GM23338 (cell line): ENCODE results near the gene UBE2K. TPM values are rescaled to one million over a fixed set of nuclear protein-coding genes. Genes with fewer than 3 reads are reported as not detected.
"Not testable (repeated sequence)": the region's sequence is repeated elsewhere in the genome, so short reads cannot be mapped to it uniquely, and the experiment has no call there.

Source experiments
- ATAC-seq: fragments of 200-7000 bp; cut with Tn5 transposase; 3 replicates; pipeline ENCODE4 v1.9.1; 2020
- DNase-seq: peaks from one replicate; pipeline ENCODE4 v3.0.0-alpha.2; 2015; ENCODE audit warnings: low spot score
- H2AFZ ChIP-seq: fragments of 200-600 bp; sonication (generic); 2 replicates; pipeline ENCODE4 v1.8.0; 2016; ENCODE audit warnings: antibody characterized with exemption, mild to moderate bottlenecking, moderate library complexity
- H3F3A ChIP-seq: fragments of 200-600 bp; sonication (generic); replicated peaks from 2 replicates; pipeline ENCODE4 v1.8.0; 2017; ENCODE audit warnings: antibody characterized with exemption, mixed run types, low read depth
- H3K27ac ChIP-seq: fragments of 200-600 bp; sonication (generic); 2 replicates; pipeline ENCODE4 v1.6.1; 2016; ENCODE audit warnings: low read depth
- H3K27me3 ChIP-seq: fragments of 200-600 bp; sonication (generic); 2 replicates; pipeline ENCODE4 v1.8.0; 2016; ENCODE audit warnings: mild to moderate bottlenecking, mixed run types, moderate library complexity; ENCODE audit not compliant: insufficient read depth
- H3K36me3 ChIP-seq: fragments of 200-600 bp; sonication (generic); 2 replicates; pipeline ENCODE4 v1.8.0; 2016; ENCODE audit warnings: mild to moderate bottlenecking; ENCODE audit not compliant: insufficient read depth
- H3K4me1 ChIP-seq: fragments of 200-600 bp; sonication (generic); 2 replicates; pipeline ENCODE4 v1.8.0; 2016; ENCODE audit warnings: mild to moderate bottlenecking, moderate library complexity; ENCODE audit not compliant: insufficient read depth
- H3K4me2 ChIP-seq: fragments of 200-600 bp; sonication (generic); 2 replicates; pipeline ENCODE4 v1.7.1; 2017; ENCODE audit warnings: mixed run types
- H3K4me3 ChIP-seq: fragments of 200-600 bp; sonication (generic); 2 replicates; pipeline ENCODE4 v1.6.1; 2016; ENCODE audit warnings: mixed run types
- H3K79me2 ChIP-seq: fragments of 200-600 bp; sonication (generic); replicated peaks from 2 replicates; pipeline ENCODE4 v1.8.0; 2017; ENCODE audit warnings: mild to moderate bottlenecking; ENCODE audit not compliant: insufficient read depth
- H3K9me2 ChIP-seq: fragments of 200-600 bp; sonication (generic); 2 replicates; pipeline ENCODE4 v1.8.0; 2017; ENCODE audit not compliant: insufficient read depth
- H4K20me1 ChIP-seq: fragments of 200-600 bp; sonication (generic); replicated peaks from 2 replicates; pipeline ENCODE4 v1.8.0; 2017; ENCODE audit warnings: mild to moderate bottlenecking; ENCODE audit not compliant: insufficient read depth
- H3K27ac Mint-ChIP-seq: 2 replicates; pipeline ENCODE4 v1.8.0; 2020; ENCODE audit warnings: inconsistent platforms, mild to moderate bottlenecking, moderate library complexity, mixed read lengths
- H3K27me3 Mint-ChIP-seq: 3 replicates; pipeline ENCODE4 v1.8.0; 2022; ENCODE audit warnings: low read depth, mild to moderate bottlenecking, moderate library complexity, mixed read lengths, inconsistent platforms; ENCODE audit not compliant: insufficient read depth, poor library complexity
- H3K36me3 Mint-ChIP-seq: 3 replicates; pipeline ENCODE4 v1.8.0; 2021; ENCODE audit warnings: low read depth, mild to moderate bottlenecking, inconsistent platforms, moderate library complexity, mixed read lengths
- H3K4me1 Mint-ChIP-seq: 3 replicates; pipeline ENCODE4 v1.8.0; 2020; ENCODE audit warnings: mild to moderate bottlenecking, inconsistent platforms, mixed read lengths
- H3K4me3 Mint-ChIP-seq: 3 replicates; pipeline ENCODE4 v1.8.0; 2021; ENCODE audit warnings: moderate library complexity, mild to moderate bottlenecking, inconsistent platforms, mixed read lengths
- H3K9me3 Mint-ChIP-seq: 3 replicates; pipeline ENCODE4 v1.8.0; 2020; ENCODE audit warnings: moderate library complexity, mild to moderate bottlenecking, inconsistent platforms, mixed read lengths
- CREB1 ChIP-seq: fragments of 250-450 bp; sonication (Bioruptor Pico); IDR thresholded peaks from 2 replicates; pipeline ENCODE4 v1.5.0; 2020; ENCODE audit warnings: low read depth, mild to moderate bottlenecking, moderate library complexity
- EZH2 ChIP-seq: fragments of 200-600 bp; sonication (generic); IDR thresholded peaks from one replicate; pipeline ENCODE4 v1.8.0; 2017; ENCODE audit warnings: antibody characterized with exemption, mild to moderate bottlenecking, low read depth; ENCODE audit not compliant: unreplicated experiment
- NANOG ChIP-seq: IDR thresholded peaks from 2 replicates; pipeline ENCODE4 v1.6.1; 2016; ENCODE audit warnings: antibody characterized with exemption, borderline replicate concordance
- POLR2AphosphoS5 ChIP-seq: IDR thresholded peaks from 2 replicates; pipeline ENCODE4 v1.6.1; 2016; ENCODE audit warnings: antibody characterized with exemption, low read depth
- STAT1 ChIP-seq: IDR thresholded peaks from one replicate; pipeline ENCODE4 v1.6.1; 2016; ENCODE audit warnings: antibody characterized with exemption; ENCODE audit not compliant: unreplicated experiment
- polyA plus RNA-seq: library from polyadenylated mRNA; unstranded; fragments of >200 nt; fragmentation: Nextera tagmentation; extraction: Ambion mirVana; gene quantifications from 2 replicates; pipeline ENCODE4 v1.2.1, GENCODE V29; 2016
- total RNA-seq: library from RNA; depleted of rRNA; stranded (reverse); fragments of >200 nt; shearing (Covaris generic); gene quantifications from 2 replicates; pipeline ENCODE4 v1.2.3, GENCODE V29; 2014
- TF ChIP-seq, protein P1 (sequence below): IDR thresholded peaks from 2 replicates; pipeline ENCODE4 v1.6.1; 2016; ENCODE audit warnings: antibody characterized with exemption
- TF ChIP-seq, protein P2 (sequence below), 2 experiments: fragments of 200-600 bp in 1 of 2; sonication (generic) in 1 of 2; conservative IDR thresholded peaks; 2 replicates each; pipeline versions ENCODE4 v1.5.1 to v1.6.1; 2016 to 2017; ENCODE audit warnings: antibody characterized with exemption in 2 of 2, low read depth in 2 of 2, mild to moderate bottlenecking in 2 of 2, moderate library complexity in 1 of 2

The UBE2K gene
- total and polyA plus RNA-seq, 2 experiments from 2014 or later: 97.7 to 207 TPM

DNA sequence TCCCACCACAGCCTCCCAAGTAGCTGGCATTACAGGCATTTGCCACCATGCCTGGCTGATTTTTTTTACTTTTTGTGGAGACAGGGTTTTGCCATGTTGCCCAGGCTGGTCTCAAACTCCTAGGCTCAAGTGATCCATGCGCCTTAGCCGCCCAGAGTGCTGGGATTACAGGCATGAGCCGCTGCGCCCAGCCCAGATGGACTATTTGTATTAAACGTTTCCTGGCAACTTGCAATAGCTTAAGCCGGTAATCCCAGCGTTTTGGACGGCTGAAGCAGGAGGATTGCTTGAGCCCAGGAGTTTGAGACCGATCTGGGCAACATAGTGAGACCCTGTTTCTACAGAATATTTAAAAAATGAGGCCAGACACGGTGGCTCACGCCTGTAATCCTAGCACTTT, 18.4 kb downstream of the UBE2K start:
- Histone ChIP-seq H2AFZ (no peak overlapping the region), H3K9me2 (no peaks in the 10 kb centered on the region), H3K27ac (0 out of 2 replicates have a peak overlapping the region, but pooled peaks have one; percentile 30), H3K79me2 (peaks cover 100% of the 10 kb centered on the region), H3K4me1 (no peaks in the 10 kb centered on the region), H3K36me3 (no peaks in the 10 kb centered on the region), H3K27me3 (no peaks in the 10 kb centered on the region), H3F3A (0 out of 2 replicates have a peak, but pooled peaks cover 6% of the 10 kb centered on the region), H3K4me3 (no peak overlapping the region), H3K4me2 (no peak overlapping the region), H4K20me1 (peaks cover 73% of the 10 kb centered on the region)
- Mint-ChIP-seq H3K36me3 (peaks cover 50% of the 10 kb centered on the region), H3K9me3 (peaks cover 12% of the 10 kb centered on the region; the same call in 2 of the 3 replicates), H3K4me3 (no peak overlapping the region), H3K4me1 (peaks cover 13% of the 10 kb centered on the region; the same call in 1 of the 3 replicates), H3K27ac (no peak overlapping the region), H3K27me3 (peaks cover 5% of the 10 kb centered on the region)
- DNase-seq: no peak
- ATAC-seq: no peak
- TF ChIP-seq STAT1 (no peak), NANOG (no peak)
- TF ChIP-seq, protein P1, sequence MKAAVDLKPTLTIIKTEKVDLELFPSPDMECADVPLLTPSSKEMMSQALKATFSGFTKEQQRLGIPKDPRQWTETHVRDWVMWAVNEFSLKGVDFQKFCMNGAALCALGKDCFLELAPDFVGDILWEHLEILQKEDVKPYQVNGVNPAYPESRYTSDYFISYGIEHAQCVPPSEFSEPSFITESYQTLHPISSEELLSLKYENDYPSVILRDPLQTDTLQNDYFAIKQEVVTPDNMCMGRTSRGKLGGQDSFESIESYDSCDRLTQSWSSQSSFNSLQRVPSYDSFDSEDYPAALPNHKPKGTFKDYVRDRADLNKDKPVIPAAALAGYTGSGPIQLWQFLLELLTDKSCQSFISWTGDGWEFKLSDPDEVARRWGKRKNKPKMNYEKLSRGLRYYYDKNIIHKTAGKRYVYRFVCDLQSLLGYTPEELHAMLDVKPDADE: no peak
- TF ChIP-seq, protein P2, sequence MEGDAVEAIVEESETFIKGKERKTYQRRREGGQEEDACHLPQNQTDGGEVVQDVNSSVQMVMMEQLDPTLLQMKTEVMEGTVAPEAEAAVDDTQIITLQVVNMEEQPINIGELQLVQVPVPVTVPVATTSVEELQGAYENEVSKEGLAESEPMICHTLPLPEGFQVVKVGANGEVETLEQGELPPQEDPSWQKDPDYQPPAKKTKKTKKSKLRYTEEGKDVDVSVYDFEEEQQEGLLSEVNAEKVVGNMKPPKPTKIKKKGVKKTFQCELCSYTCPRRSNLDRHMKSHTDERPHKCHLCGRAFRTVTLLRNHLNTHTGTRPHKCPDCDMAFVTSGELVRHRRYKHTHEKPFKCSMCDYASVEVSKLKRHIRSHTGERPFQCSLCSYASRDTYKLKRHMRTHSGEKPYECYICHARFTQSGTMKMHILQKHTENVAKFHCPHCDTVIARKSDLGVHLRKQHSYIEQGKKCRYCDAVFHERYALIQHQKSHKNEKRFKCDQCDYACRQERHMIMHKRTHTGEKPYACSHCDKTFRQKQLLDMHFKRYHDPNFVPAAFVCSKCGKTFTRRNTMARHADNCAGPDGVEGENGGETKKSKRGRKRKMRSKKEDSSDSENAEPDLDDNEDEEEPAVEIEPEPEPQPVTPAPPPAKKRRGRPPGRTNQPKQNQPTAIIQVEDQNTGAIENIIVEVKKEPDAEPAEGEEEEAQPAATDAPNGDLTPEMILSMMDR (conservative IDR thresholded peaks at IDR 0.05; ENCODE audit: low read depth in 2 of 2): no peak

DNA sequence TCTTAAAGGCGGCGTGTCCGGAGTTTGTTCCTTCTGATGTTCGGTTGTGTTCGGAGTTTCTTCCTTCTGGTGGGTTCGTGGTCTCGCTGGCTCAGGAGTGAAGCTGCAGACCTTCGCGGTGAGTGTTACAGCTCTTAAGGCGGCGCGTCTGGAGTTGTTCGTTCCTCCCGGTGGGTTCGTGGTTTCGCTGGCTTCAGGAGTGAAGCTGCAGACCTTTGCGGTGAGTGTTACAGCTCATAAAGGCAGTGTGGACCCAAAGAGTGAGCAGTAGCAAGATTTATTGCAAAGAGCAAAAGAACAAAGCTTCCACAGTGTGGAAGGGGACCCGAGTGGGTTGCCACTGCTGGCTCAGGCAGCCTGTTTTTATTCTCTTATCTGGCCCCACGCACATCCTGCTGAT, 19.8 kb downstream of the UBE2K start:
- not testable (repeated sequence) for H3K4me2 ChIP-seq, H3F3A ChIP-seq, H3K4me3 Mint-ChIP-seq, DNase-seq, H3K27me3 ChIP-seq, H3K4me1 ChIP-seq, H3K36me3 ChIP-seq, ATAC-seq, H3K9me2 ChIP-seq, H3K27me3 Mint-ChIP-seq, H2AFZ ChIP-seq, H3K27ac ChIP-seq, H3K4me3 ChIP-seq, H3K27ac Mint-ChIP-seq
- Mint-ChIP-seq H3K4me1 (peaks cover 13% of the 10 kb centered on the region; the same call in 1 of the 3 replicates), H3K9me3 (peaks cover 12% of the 10 kb centered on the region; the same call in 2 of the 3 replicates), H3K36me3 (peaks cover 46% of the 10 kb centered on the region)
- peaks cover 100% of the 10 kb centered on the region for H3K79me2 ChIP-seq
- H4K20me1 ChIP-seq: peaks cover 76% of the 10 kb centered on the region

DNA sequence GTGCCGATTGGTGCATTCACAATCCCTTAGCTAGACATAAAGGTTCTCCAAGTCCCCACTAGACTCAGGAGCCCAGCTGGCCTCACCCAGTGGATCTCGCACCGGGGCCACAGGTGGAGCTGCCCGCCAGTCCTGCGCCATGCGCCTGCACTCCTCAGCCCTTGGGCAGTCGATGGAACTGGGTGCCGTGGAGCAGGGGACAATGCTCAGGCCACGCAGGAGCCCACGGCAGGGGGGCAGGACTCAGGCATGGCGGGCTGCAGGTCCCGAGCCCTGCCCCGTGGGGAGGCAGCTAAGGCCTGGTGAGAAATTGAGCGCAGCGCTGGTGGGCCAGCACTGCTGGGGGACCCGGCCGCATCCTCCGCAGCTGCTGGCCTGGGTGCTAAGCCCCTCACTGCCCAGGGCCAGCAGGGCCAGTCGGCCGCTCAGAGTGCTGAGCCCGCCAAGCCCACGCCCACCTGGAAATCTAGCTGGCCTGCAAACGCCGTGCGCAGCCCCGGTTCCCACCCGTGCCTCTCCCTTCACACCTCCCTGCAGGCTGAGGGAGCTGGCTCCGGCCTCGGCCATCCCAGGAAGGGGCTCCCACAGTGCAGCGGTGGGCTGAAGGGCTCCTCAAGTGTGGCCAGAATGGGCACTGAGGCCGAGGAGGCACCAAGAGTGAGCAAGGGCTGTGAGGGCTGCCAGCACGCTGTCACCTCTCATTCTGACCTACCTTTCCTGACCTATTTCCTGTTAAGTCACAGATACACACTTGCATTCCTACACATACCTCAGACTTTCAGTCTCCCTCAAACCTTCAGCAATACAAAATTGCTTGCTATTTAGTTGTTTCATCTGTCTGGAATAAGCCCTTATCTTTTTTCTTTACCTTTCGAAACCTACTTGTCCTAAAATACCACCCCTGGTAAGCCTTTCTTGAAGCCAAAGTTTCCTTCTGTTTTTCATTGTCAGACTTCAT, 20.7 kb downstream of the UBE2K start:
- Mint-ChIP-seq H3K27me3 (peaks cover 2% of the 10 kb centered on the region), H3K4me3 (no peak overlapping the region; the same call in 2 of the 3 replicates), H3K27ac (no peak overlapping the region), H3K36me3 (peaks cover 52% of the 10 kb centered on the region), H3K4me1 (peaks cover 13% of the 10 kb centered on the region; the same call in 1 of the 3 replicates), H3K9me3 (peaks cover 12% of the 10 kb centered on the region; the same call in 2 of the 3 replicates)
- Histone ChIP-seq H3K27ac (peak overlapping the region; percentile 17; the same call in 1 of the 2 replicates), H4K20me1 (peaks cover 76% of the 10 kb centered on the region), H3K9me2 (no peaks in the 10 kb centered on the region), H3K4me1 (no peaks in the 10 kb centered on the region), H3K79me2 (peaks cover 100% of the 10 kb centered on the region), H3F3A (no peaks in the 10 kb centered on the region), H2AFZ (no peak overlapping the region), H3K4me3 (no peak overlapping the region), H3K36me3 (no peaks in the 10 kb centered on the region), H3K27me3 (no peaks in the 10 kb centered on the region), H3K4me2 (no peak overlapping the region)
- no peak for ATAC-seq
- no peak for DNase-seq
- TF ChIP-seq POLR2AphosphoS5: no peak
- no peak for TF ChIP-seq CREB1 (CRISPR knock-in tag)
- TF ChIP-seq, protein P2 (conservative IDR thresholded peaks at IDR 0.05; ENCODE audit: low read depth in 2 of 2): no peak
- no peak for TF ChIP-seq EZH2
